ENCODE results near the gene GRIP1. TPM values are rescaled to one million over a fixed set of nuclear protein-coding genes. Genes with fewer than 3 reads are reported as not detected.

GRIP1 gene
- total and polyA plus RNA-seq, 2 donors from 2014 or later: 3.9 to 18.4 TPM

GRCh38 chr12:66341126-66341525 lies 337.8 kb downstream of the GRIP1 start:
- Histone ChIP-seq H3K36me3 (ENCODE audit: control insufficient read depth in 2 of 3, insufficient read depth in 3 of 3, low read length in 3 of 3) (peaks cover 0 to 5% (median 2%) of the 10 kb centered on the region in 3 donors), H3K27ac (ENCODE audit: low read depth in 2 of 2, low read length in 2 of 2) (no peak overlapping the region), H3K9ac (ENCODE audit: low read length in 3 of 3) (no peak overlapping the region), H3K4me1 (ENCODE audit: control insufficient read depth in 2 of 3, insufficient read depth in 2 of 3, low read depth in 1 of 3, low read length in 3 of 3) (no peaks in the 10 kb centered on the region), H3K27me3 (ENCODE audit: control insufficient read depth, insufficient read depth, low read length) (no peaks in the 10 kb centered on the region), H3K4me3 (ENCODE audit: low read length in 3 of 3) (no peak overlapping the region), H3K9me3 (ENCODE audit: control insufficient read depth in 2 of 3, insufficient read depth in 1 of 3, low read length in 3 of 3) (peaks cover 0 to 15% (median 7%) of the 10 kb centered on the region in 3 donors)
- no peak for DNase-seq
- intact Hi-C loops (cut with DNase I): no loop called here
- TF ChIP-seq, protein P1, sequence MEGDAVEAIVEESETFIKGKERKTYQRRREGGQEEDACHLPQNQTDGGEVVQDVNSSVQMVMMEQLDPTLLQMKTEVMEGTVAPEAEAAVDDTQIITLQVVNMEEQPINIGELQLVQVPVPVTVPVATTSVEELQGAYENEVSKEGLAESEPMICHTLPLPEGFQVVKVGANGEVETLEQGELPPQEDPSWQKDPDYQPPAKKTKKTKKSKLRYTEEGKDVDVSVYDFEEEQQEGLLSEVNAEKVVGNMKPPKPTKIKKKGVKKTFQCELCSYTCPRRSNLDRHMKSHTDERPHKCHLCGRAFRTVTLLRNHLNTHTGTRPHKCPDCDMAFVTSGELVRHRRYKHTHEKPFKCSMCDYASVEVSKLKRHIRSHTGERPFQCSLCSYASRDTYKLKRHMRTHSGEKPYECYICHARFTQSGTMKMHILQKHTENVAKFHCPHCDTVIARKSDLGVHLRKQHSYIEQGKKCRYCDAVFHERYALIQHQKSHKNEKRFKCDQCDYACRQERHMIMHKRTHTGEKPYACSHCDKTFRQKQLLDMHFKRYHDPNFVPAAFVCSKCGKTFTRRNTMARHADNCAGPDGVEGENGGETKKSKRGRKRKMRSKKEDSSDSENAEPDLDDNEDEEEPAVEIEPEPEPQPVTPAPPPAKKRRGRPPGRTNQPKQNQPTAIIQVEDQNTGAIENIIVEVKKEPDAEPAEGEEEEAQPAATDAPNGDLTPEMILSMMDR (IDR thresholded peaks at IDR 0.05; ENCODE audit: borderline replicate concordance, extremely low read depth, insufficient read depth): no peak
- FAIRE-seq: no peak

GRCh38 chr12:66340131-66340530 lies 338.7 kb downstream of the GRIP1 start:
- DNase-seq (no peak), FAIRE-seq (no peak)
- intact Hi-C loops (cut with DNase I): no loop called here
- Histone ChIP-seq H3K4me3 (ENCODE audit: low read length in 3 of 3) (no peak overlapping the region), H3K4me1 (ENCODE audit: control insufficient read depth in 2 of 3, insufficient read depth in 2 of 3, low read depth in 1 of 3, low read length in 3 of 3) (no peaks in the 10 kb centered on the region), H3K36me3 (ENCODE audit: control insufficient read depth in 2 of 3, insufficient read depth in 3 of 3, low read length in 3 of 3) (peaks cover 0 to 5% (median 2%) of the 10 kb centered on the region in 3 donors), H3K9ac (ENCODE audit: low read length in 3 of 3) (no peak overlapping the region), H3K27ac (ENCODE audit: low read depth in 2 of 2, low read length in 2 of 2) (no peak overlapping the region), H3K9me3 (ENCODE audit: control insufficient read depth in 2 of 3, insufficient read depth in 1 of 3, low read length in 3 of 3) (peaks cover 0 to 15% (median 7%) of the 10 kb centered on the region in 3 donors), H3K27me3 (ENCODE audit: control insufficient read depth, insufficient read depth, low read length) (no peaks in the 10 kb centered on the region)
- TF ChIP-seq, protein P1 (IDR thresholded peaks at IDR 0.05; ENCODE audit: borderline replicate concordance, extremely low read depth, insufficient read depth): no peak

DNA sequence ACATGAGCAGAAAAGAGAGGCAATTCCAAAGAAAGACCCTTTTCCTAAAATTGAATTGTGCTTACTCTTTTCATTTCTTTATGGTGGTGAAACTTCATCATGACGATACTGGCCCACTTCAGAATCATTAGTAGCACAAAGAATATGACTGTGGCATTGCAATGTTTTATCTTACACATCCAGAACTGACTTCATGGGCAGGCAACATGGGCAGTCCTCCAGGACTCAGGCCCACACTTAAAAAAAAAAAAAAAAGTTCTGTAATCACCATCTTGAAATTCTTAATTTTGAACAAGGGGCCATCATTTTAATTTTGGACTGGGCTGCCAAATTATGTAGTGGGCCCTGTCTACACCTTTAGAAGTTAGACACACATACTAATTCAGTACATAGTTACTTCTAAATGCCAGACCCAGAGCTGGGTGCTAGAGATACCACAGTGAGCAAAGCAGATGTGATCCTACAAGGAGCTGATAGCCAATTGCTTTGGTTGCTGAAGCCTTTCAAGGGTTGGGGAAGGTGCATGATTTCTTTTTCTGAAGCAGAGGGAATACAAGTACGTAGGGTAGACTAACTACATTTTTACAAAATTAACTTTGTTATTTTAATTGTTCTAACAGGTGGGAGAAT lies 341.4 kb downstream of the GRIP1 start:
- FAIRE-seq: no peak
- H3K27ac ChIP-seq (ENCODE audit: low read depth in 2 of 2, low read length in 2 of 2): no peak overlapping the region
- no peaks in the 10 kb centered on the region for H3K27me3 ChIP-seq (ENCODE audit: control insufficient read depth, insufficient read depth, low read length)
- peaks cover 0 to 12% (median 7%) of the 10 kb centered on the region in 3 donors for H3K9me3 ChIP-seq (ENCODE audit: control insufficient read depth in 2 of 3, insufficient read depth in 1 of 3, low read length in 3 of 3)
- TF ChIP-seq, protein P1 (IDR thresholded peaks at IDR 0.05; ENCODE audit: borderline replicate concordance, extremely low read depth, insufficient read depth): no peak
- no peak overlapping the region for H3K9ac ChIP-seq (ENCODE audit: low read length in 3 of 3)
- intact Hi-C loops (cut with DNase I): no loop called here
- H3K36me3 ChIP-seq (ENCODE audit: control insufficient read depth in 2 of 3, insufficient read depth in 3 of 3, low read length in 3 of 3): peaks cover 0 to 5% (median 2%) of the 10 kb centered on the region in 3 donors
- no peaks in the 10 kb centered on the region for H3K4me1 ChIP-seq (ENCODE audit: control insufficient read depth in 2 of 3, insufficient read depth in 2 of 3, low read depth in 1 of 3, low read length in 3 of 3)
- no peak overlapping the region for H3K4me3 ChIP-seq (ENCODE audit: low read length in 3 of 3)
- no peak for DNase-seq
